ENCODE measurements around the gene DUS1L. TPM values are rescaled to one million over a fixed set of nuclear protein-coding genes. Genes with fewer than 3 reads are reported as not detected.

DUS1L gene
- total RNA-seq, 1 donor from 2014 or later: 64.6 TPM

DNA sequence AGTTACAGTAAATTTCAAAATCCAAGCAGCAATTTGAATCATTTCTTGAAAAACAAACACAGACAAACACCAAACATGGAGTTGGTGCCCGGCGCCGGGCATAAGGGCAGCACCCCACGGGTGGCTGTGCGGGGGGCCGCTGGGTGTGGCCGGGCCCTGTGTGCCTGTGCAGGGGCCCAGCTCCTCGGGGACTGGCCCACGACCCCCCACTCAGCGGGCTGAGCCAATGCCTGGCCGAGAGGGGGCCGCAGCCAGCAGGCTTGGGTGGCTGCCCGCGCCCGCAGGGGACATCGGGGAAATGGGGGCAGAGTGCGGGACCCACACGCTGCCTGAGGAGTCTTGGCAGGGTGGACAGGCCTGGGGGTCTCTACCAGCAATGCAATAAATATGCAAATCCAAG lies 12.8 kb upstream of the DUS1L start:
- no peak overlapping the region for H3K4me3 ChIP-seq
- DNase-seq: no peak

DNA sequence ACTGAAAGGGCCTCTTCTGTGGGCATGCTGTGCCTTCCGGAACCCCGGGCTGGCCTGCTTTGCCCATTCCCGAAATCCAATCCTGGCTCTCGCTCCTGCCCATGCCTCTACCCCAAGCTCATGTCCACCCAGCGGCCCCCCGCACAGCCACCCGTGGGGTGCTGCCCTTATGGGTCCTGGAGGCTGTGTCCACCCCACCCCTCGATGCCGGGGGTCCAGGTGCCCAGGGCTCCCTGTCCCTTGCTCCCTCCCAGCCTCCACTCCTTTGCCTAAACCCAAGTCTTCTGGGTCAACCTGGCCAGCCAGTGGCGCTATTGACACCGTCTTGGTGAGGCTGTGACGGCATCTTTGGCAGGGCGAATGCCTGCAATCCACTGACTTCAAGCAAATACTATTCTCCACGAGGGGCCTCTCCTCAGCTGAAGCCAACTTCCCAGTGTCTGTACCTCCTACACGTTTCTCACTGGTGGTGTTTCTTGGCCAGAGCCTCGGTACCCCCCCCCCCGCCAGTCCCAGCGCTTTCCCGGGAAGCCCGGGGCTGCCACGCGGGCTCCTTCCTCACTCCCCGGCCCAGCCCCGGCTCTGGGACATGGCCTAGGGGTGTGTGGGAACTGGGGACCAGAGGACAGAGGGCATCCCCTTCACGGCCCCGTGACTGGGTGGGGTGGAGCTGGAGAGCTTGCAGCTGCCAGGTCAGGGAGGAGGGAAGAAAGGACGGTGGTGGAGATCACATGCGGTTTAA lies 12.2 kb upstream of the DUS1L start:
- intact Hi-C loops (cut with micrococcal nuclease): no loop called here
- Histone ChIP-seq H3K36me3 (peaks cover 37% of the 10 kb centered on the region), H3K27ac (replicated peaks) (no peak overlapping the region), H3K27me3 (ENCODE audit: low read depth) (no peaks in the 10 kb centered on the region), H3K4me1 (no peaks in the 10 kb centered on the region), H3K9me3 (replicated peaks) (no peaks in the 10 kb centered on the region), H3K4me3 (no peak overlapping the region)
- DNase-seq: no peak
- TF ChIP-seq, protein P1, sequence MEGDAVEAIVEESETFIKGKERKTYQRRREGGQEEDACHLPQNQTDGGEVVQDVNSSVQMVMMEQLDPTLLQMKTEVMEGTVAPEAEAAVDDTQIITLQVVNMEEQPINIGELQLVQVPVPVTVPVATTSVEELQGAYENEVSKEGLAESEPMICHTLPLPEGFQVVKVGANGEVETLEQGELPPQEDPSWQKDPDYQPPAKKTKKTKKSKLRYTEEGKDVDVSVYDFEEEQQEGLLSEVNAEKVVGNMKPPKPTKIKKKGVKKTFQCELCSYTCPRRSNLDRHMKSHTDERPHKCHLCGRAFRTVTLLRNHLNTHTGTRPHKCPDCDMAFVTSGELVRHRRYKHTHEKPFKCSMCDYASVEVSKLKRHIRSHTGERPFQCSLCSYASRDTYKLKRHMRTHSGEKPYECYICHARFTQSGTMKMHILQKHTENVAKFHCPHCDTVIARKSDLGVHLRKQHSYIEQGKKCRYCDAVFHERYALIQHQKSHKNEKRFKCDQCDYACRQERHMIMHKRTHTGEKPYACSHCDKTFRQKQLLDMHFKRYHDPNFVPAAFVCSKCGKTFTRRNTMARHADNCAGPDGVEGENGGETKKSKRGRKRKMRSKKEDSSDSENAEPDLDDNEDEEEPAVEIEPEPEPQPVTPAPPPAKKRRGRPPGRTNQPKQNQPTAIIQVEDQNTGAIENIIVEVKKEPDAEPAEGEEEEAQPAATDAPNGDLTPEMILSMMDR (IDR thresholded peaks at IDR 0.05; ENCODE audit: borderline replicate concordance): no peak

More for the DNA sequence above, 12.8 kb upstream of the DUS1L start:
- Histone ChIP-seq H3K27ac (replicated peaks) (no peak overlapping the region), H3K27me3 (ENCODE audit: low read depth) (no peaks in the 10 kb centered on the region), H3K9me3 (replicated peaks) (no peaks in the 10 kb centered on the region), H3K4me1 (no peaks in the 10 kb centered on the region), H3K36me3 (peaks cover 43% of the 10 kb centered on the region)
- intact Hi-C loops (cut with micrococcal nuclease): no loop called here
- TF ChIP-seq, protein P1 (IDR thresholded peaks at IDR 0.05; ENCODE audit: borderline replicate concordance): no peak

DNA sequence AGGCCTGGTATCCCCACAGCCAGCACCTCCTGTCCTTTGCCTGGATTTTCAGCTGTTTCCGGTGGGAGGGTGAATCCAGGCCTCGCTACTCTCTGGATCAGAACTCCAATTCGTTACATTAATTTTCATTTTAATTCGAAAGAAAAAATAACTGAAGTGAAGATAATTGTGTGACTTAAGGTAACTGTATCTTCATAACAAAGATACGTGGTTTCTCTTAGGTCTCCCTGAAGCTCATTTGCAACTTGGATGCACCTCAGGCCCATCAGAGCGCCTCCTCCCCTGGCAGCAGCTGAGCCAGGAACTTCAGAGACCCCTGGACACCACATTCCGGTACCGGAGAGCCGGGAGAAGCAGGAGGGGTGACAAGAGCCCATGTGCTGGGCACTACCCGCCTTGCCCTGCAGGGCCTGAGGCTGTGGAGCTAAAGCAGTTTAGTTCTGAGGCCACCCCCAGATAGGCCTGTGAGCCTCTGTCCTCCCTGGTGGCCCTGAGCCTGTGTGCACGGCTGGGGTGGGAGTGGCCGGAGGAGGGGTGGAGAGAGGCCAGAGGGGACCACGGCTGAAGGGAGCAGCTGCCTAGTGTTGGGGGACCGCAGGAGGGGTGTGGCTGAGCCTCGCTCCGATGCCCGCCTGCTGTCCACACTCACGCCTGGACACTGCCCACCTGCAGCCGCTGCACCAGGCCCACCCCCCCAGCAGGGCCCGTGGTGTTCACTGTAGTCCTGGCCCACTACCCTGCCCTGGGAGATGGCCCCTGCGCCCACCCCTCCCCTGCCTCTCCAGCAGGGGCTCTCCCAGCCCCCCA lies 11.4 kb upstream of the DUS1L start:
- H3K36me3 ChIP-seq: peaks cover 29% of the 10 kb centered on the region
- H3K9me3 ChIP-seq (replicated peaks): no peaks in the 10 kb centered on the region
- no peaks in the 10 kb centered on the region for H3K4me1 ChIP-seq
- H3K4me3 ChIP-seq: no peak overlapping the region
- DNase-seq: no peak
- no peak overlapping the region for H3K27ac ChIP-seq (replicated peaks)
- TF ChIP-seq, protein P1 (IDR thresholded peaks at IDR 0.05; ENCODE audit: borderline replicate concordance): no peak
- no peaks in the 10 kb centered on the region for H3K27me3 ChIP-seq (ENCODE audit: low read depth)
- intact Hi-C loops (cut with micrococcal nuclease): no loop called here

DNA sequence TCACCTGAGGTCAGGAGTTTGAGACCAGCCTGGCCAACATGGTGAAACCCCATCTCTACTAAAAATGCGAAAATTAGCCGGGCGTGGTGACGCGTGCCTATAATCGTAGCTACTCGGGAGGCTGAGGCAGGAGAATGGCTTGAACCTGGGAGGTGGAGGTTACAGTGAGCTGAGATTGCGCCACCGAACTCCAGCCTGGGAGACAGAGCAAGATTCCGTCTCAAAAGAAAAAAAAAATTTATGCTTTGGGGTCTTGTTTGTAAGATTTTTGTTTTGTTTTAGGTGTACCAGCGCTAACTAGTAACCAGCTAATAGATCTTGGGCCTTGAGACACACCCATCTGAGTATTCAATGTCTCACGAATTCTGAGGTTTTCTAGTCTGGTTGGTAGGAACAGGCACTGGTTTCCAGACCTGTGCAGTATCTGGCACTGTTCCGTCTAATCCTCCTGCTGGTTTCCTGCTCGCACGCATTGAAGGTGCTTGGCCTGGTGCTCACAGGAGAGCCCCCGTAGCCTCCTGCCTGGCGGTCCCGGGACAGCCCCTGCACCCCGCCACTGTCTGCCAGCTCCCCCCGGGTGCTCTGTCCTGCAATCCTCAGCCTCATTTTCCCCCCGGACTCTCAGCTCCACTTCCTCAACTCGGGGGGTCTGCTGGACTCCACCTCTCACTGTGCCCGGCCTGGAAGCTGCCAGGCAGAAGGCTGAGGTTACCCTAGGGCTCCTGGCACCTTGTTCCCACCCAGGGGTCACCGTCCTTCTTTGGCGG lies 10.6 kb upstream of the DUS1L start:
- intact Hi-C loops (cut with micrococcal nuclease): no loop called here
- H3K27me3 ChIP-seq (ENCODE audit: low read depth): no peaks in the 10 kb centered on the region
- no peak for DNase-seq
- H3K9me3 ChIP-seq (replicated peaks): no peaks in the 10 kb centered on the region
- H3K4me1 ChIP-seq: no peaks in the 10 kb centered on the region
- H3K27ac ChIP-seq (replicated peaks): no peak overlapping the region
- H3K36me3 ChIP-seq: peaks cover 23% of the 10 kb centered on the region
- H3K4me3 ChIP-seq: no peak overlapping the region
- TF ChIP-seq, protein P1 (IDR thresholded peaks at IDR 0.05; ENCODE audit: borderline replicate concordance): no peak

DNA sequence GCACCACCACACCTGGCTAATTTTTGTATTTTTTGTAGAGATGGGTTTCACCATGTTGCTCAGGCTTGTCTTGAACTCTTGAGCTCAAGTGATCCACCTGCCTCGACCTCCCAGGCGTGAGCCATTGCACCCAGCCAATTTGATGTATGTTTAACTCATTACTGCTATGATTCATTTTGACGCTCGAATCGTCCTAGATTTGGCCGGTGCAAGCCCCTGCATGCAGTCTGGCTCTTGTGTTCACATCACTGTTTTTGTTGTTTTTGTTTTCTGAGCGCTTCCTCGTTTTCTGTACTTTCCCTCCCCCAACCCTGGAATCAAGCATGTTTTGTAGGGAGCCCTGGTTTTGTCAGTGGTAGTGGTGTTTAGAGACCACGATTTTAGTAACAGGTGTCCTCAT lies 7.8 kb upstream of the DUS1L start:
- TF ChIP-seq, protein P1 (IDR thresholded peaks at IDR 0.05; ENCODE audit: borderline replicate concordance): no peak
- H3K27ac ChIP-seq (replicated peaks): no peak overlapping the region
- no peaks in the 10 kb centered on the region for H3K9me3 ChIP-seq (replicated peaks)
- intact Hi-C loops (cut with micrococcal nuclease): no loop called here
- H3K36me3 ChIP-seq: no peaks in the 10 kb centered on the region
- H3K4me3 ChIP-seq: no peak overlapping the region
- no peak for DNase-seq
- H3K27me3 ChIP-seq (ENCODE audit: low read depth): no peaks in the 10 kb centered on the region
- H3K4me1 ChIP-seq: no peaks in the 10 kb centered on the region
